DND-41 (cell line): ENCODE measurements around the gene EVC2.

Experiments
- ATAC-seq: fragments of 200-7000 bp; cut with Tn5 transposase; 3 replicates; pipeline ENCODE4 v1.9.1; 2021; ENCODE audit warnings: low read depth; ENCODE audit not compliant: insufficient read depth
- DNase-seq: peaks from one replicate; pipeline ENCODE4 v3.0.0-alpha.2; 2020
- H2AFZ ChIP-seq: 2 replicates; pipeline ENCODE4 v1.6.0; 2012; ENCODE audit warnings: low read depth, low read length
- H3K27ac ChIP-seq: 2 replicates; pipeline ENCODE4 v1.5.1; 2012; ENCODE audit warnings: low read length, inconsistent platforms
- H3K27me3 ChIP-seq: fragments of 200-600 bp; sonication (generic); 2 replicates; pipeline ENCODE4 v1.6.0; 2012; ENCODE audit warnings: low read length, mild to moderate bottlenecking, inconsistent platforms; ENCODE audit not compliant: insufficient read depth, poor library complexity
- H3K36me3 ChIP-seq: 2 replicates; pipeline ENCODE4 v1.5.1; 2012; ENCODE audit warnings: low read length, inconsistent platforms; ENCODE audit not compliant: insufficient read depth
- H3K4me1 ChIP-seq: 2 replicates; pipeline ENCODE4 v1.5.1; 2012; ENCODE audit warnings: mild to moderate bottlenecking, low read length; ENCODE audit not compliant: insufficient read depth
- H3K4me2 ChIP-seq: 2 replicates; pipeline ENCODE4 v1.6.0; 2012; ENCODE audit warnings: mild to moderate bottlenecking, moderate library complexity, low read length, inconsistent platforms; ENCODE audit not compliant: insufficient read depth
- H3K4me3 ChIP-seq, 2 experiments: fragments of 200-600 bp in 1 of 2; shearing (Covaris generic) in 1 of 2; 2 replicates each; pipeline ENCODE4 v1.5.1; 2012 to 2016; ENCODE audit warnings: inconsistent platforms in 2 of 2, low read length in 2 of 2, mild to moderate bottlenecking in 2 of 2, low read depth in 1 of 2, moderate library complexity in 1 of 2
- H3K79me2 ChIP-seq: 2 replicates; pipeline ENCODE4 v1.6.0; 2012; ENCODE audit warnings: low read length, inconsistent platforms; ENCODE audit not compliant: insufficient read depth
- H3K9ac ChIP-seq: 2 replicates; pipeline ENCODE4 v1.6.0; 2012; ENCODE audit warnings: low read depth, mild to moderate bottlenecking, inconsistent platforms, low read length, moderate library complexity
- H3K9me3 ChIP-seq: 2 replicates; pipeline ENCODE4 v1.5.1; 2012; ENCODE audit warnings: low read length, moderate library complexity, mild to moderate bottlenecking, inconsistent platforms; ENCODE audit not compliant: insufficient read depth, severe bottlenecking
- H4K20me1 ChIP-seq: 2 replicates; pipeline ENCODE4 v1.6.0; 2012; ENCODE audit warnings: low read length; ENCODE audit not compliant: insufficient read depth
- EZH2 ChIP-seq: IDR thresholded peaks from 3 replicates; pipeline ENCODE4 v1.6.1; 2012; ENCODE audit warnings: borderline replicate concordance, low read depth, mild to moderate bottlenecking, moderate library complexity, low read length, inconsistent platforms; ENCODE audit not compliant: severe bottlenecking
- TF ChIP-seq, protein P1 (sequence below): IDR thresholded peaks from 2 replicates; pipeline ENCODE4 v1.5.1; 2012; ENCODE audit warnings: borderline replicate concordance, low read length, moderate library complexity, mild to moderate bottlenecking; ENCODE audit not compliant: poor library complexity, severe bottlenecking; ENCODE audit errors: extremely low read depth

Gene EVC2

DNA sequence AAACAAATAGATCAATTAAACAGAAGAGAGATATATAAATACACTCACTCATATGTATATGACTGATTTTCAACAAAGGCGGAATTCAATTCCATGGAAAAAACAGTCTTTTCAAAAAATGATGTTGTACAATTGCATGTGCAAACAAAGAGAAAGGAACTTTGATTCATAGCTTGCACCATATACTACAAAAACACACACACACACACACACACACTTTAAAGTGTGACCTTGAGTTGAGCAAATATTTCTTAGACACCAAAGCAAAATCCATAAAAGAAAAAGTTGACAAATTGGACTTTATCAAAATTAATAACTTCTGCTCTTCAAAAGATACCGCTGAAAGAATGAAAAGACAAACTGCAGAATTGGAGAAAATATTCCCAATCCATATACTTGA, 168.8 kb downstream of the EVC2 start:
- no peak overlapping the region for H2AFZ ChIP-seq
- DNase-seq (no peak), ATAC-seq (no peak)
- H3K9me3 ChIP-seq, result peaks cover 10% of the 10 kb centered on the region
- H4K20me1 ChIP-seq, result no peaks in the 10 kb centered on the region
- H3K79me2 ChIP-seq, result no peaks in the 10 kb centered on the region
- H3K4me3 ChIP-seq, result no peak overlapping the region
- H3K4me1 ChIP-seq, result no peaks in the 10 kb centered on the region
- H3K27ac ChIP-seq, result no peak overlapping the region
- TF ChIP-seq, protein P1, sequence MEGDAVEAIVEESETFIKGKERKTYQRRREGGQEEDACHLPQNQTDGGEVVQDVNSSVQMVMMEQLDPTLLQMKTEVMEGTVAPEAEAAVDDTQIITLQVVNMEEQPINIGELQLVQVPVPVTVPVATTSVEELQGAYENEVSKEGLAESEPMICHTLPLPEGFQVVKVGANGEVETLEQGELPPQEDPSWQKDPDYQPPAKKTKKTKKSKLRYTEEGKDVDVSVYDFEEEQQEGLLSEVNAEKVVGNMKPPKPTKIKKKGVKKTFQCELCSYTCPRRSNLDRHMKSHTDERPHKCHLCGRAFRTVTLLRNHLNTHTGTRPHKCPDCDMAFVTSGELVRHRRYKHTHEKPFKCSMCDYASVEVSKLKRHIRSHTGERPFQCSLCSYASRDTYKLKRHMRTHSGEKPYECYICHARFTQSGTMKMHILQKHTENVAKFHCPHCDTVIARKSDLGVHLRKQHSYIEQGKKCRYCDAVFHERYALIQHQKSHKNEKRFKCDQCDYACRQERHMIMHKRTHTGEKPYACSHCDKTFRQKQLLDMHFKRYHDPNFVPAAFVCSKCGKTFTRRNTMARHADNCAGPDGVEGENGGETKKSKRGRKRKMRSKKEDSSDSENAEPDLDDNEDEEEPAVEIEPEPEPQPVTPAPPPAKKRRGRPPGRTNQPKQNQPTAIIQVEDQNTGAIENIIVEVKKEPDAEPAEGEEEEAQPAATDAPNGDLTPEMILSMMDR, result no peak
- no peak for TF ChIP-seq EZH2
- no peaks in the 10 kb centered on the region for H3K36me3 ChIP-seq
- H3K4me2 ChIP-seq, result no peak overlapping the region
- H3K27me3 ChIP-seq, result no peaks in the 10 kb centered on the region
- no peak overlapping the region for H3K9ac ChIP-seq

DNA sequence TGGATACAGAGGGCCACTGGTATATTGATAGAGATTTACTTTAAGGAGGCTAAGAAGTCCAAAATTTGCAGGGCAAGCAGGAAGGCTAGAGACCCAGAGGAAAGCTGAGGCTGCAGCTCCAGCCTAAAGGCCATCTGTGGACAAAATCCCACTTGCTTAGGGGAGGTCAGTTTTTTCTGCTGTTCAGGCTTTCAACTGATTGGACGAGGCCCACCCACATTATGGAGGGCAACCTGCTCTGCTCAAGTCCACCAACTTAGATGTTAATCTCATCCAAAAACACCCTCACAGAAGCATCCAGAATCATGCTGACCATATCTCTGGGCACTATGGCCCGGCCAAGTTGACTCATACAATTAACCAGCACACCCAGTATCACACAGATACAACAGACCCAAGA, 176.3 kb downstream of the EVC2 start:
- H3K9me3 ChIP-seq, result peaks cover 10% of the 10 kb centered on the region
- TF ChIP-seq EZH2, result no peak
- TF ChIP-seq, protein P1, result no peak
- no peak overlapping the region for H3K9ac ChIP-seq
- no peak overlapping the region for H2AFZ ChIP-seq
- no peaks in the 10 kb centered on the region for H3K36me3 ChIP-seq
- ATAC-seq, result no peak
- H3K4me3 ChIP-seq, result no peak overlapping the region
- H3K27ac ChIP-seq, result no peak overlapping the region
- H3K4me1 ChIP-seq, result no peaks in the 10 kb centered on the region
- no peaks in the 10 kb centered on the region for H3K79me2 ChIP-seq
- H3K27me3 ChIP-seq, result no peaks in the 10 kb centered on the region
- H4K20me1 ChIP-seq, result no peaks in the 10 kb centered on the region
- no peak overlapping the region for H3K4me2 ChIP-seq
- no peak for DNase-seq

DNA sequence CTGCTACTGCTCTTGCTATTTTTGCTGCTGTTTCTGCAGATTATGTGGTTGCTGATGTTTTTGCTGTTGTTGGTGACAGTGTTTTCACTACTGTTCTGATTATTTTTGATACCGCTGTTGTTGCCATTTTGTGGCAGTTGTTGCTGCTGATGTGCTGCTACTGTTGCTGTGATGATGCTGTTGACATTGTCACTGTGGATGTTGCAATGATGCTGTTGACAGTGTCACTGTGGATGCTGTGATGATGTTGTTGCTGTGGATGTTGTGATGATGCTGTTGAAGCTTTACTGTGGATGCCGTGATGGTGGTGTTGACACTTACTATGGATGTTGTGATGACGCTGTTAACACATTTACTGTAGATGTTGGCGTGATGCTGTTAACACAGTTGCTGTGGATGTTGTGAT, 180.3 kb downstream of the EVC2 start:
- no peaks in the 10 kb centered on the region for H3K9me3 ChIP-seq
- TF ChIP-seq EZH2, result no peak
- TF ChIP-seq, protein P1, result no peak
- H3K36me3 ChIP-seq, result no peaks in the 10 kb centered on the region
- DNase-seq (no peak), ATAC-seq (no peak)
- H3K4me1 ChIP-seq, result no peaks in the 10 kb centered on the region
- H3K27me3 ChIP-seq, result no peaks in the 10 kb centered on the region
- no peak overlapping the region for H3K27ac ChIP-seq
- no peak overlapping the region for H2AFZ ChIP-seq
- H4K20me1 ChIP-seq, result no peaks in the 10 kb centered on the region
- no peak overlapping the region for H3K4me3 ChIP-seq
- H3K9ac ChIP-seq, result no peak overlapping the region
- H3K4me2 ChIP-seq, result no peak overlapping the region
- no peaks in the 10 kb centered on the region for H3K79me2 ChIP-seq

DNA sequence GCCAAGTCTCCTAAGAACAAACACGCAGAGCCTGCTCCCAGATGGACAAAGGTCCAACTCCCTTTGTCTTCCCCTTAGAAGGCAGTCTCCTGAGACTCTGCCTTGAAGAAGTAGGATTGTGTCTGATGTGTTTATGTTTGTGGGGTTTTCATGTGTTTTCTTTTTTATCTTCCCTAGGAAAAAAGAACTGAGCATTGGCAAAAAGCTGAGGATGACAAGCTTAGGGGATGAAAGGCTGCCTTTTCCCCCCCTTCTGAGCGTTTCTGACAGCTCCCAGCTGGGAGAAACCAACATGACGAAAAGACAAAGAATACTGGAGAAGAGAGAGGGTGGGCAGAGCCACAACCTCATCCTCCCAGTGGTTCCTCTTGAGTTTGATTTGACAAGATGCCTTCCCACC, 181.1 kb downstream of the EVC2 start:
- Histone ChIP-seq H3K9ac (no peak overlapping the region), H3K79me2 (no peaks in the 10 kb centered on the region), H3K9me3 (no peaks in the 10 kb centered on the region), H3K4me2 (no peak overlapping the region), H3K4me3 (no peak overlapping the region), H3K27me3 (no peaks in the 10 kb centered on the region), H4K20me1 (no peaks in the 10 kb centered on the region), H3K4me1 (no peaks in the 10 kb centered on the region), H3K36me3 (no peaks in the 10 kb centered on the region), H2AFZ (no peak overlapping the region), H3K27ac (no peak overlapping the region)
- ATAC-seq, result no peak
- TF ChIP-seq, protein P1, result no peak
- no peak for TF ChIP-seq EZH2
- DNase-seq, result no peak
